ENCODE data around the gene ENKUR.

The ENKUR gene

DNA sequence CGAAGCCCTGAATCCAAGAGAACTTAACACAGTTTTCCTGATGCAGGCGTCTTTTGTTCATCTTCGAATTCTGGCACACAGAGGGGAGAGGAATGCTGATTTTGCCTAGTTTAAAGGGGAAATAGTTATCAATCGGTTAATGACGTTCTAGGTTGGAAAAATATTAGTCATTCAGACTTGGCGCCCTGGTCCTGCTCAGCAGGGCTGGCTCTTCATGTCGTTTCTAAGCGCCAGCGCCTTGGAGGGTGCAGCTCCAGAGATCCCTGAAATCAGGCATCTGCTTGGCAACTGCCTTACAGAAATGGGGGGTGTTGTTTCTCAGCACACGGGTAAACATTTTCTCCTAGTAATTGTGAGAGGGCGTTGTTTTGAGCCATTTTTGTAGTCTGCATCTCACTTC, 62.3 kb downstream of the ENKUR start:
- TF ChIP-seq, protein P1, sequence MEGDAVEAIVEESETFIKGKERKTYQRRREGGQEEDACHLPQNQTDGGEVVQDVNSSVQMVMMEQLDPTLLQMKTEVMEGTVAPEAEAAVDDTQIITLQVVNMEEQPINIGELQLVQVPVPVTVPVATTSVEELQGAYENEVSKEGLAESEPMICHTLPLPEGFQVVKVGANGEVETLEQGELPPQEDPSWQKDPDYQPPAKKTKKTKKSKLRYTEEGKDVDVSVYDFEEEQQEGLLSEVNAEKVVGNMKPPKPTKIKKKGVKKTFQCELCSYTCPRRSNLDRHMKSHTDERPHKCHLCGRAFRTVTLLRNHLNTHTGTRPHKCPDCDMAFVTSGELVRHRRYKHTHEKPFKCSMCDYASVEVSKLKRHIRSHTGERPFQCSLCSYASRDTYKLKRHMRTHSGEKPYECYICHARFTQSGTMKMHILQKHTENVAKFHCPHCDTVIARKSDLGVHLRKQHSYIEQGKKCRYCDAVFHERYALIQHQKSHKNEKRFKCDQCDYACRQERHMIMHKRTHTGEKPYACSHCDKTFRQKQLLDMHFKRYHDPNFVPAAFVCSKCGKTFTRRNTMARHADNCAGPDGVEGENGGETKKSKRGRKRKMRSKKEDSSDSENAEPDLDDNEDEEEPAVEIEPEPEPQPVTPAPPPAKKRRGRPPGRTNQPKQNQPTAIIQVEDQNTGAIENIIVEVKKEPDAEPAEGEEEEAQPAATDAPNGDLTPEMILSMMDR (conservative IDR thresholded peaks at IDR 0.05; ENCODE audit: low read depth): no peak
- POLR2A ChIA-PET (ENCODE audit: low non-redundant PET): no interaction called here
- DNase-seq (ENCODE audit: low spot score): no peak
- CTCF ChIA-PET: no interaction called here
- H3K27ac ChIP-seq: peak overlapping the region; percentile 72

DNA sequence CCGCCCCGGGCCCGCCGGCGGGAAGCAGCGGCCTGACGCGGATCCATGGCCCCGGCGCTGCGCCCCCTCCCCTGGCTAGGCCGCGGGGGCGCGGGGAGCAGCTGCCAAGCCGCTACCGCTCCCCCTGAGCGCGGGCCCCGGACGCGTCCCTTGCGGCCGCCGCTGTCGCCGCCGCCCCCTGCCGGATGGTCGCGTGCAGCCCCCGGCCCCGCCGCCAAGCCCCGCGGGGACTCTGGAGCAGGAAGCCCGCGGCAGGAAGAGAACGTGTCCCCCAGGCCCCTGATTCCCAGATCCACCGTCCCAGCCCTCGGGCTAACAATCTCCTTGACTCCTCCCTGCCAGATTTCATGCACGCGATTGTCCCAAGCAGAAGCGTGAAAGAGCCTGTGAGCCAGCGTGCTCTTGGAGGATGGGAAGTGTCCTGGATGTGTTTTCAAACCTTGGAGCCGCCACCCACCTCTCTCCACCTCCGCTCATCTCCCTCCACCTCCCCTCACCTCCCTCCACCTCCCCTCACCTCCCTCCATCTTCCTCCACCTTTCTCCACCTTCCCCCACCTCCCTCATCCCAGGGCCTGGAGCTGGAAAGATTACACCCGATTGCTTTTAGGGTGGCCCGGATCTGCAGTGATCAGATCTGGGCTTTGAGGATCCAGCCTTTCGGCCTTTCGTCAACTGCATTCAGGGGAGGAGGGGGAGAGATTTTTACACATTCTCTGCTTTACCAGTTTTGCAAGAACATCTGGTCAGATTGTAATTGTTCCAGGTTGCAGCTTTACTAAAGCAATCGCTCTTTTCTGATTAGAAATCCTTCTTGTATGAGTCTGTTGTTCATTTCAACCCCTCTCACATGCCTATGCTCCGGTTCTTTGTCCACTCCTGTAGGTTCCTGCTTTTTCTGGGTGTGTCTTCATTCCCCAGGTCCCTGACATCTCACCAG, 63.0 kb downstream of the ENKUR start:
- H3K27ac ChIP-seq: peak overlapping the region; percentile 72
- DNase-seq (ENCODE audit: low spot score): peak; percentile 24
- CTCF ChIA-PET: interaction anchor here (0.6 kb wide), 1 partner anchor 559 kb away, joined by 3 read pairs; no protein-coding TSS in a partner anchor

DNA sequence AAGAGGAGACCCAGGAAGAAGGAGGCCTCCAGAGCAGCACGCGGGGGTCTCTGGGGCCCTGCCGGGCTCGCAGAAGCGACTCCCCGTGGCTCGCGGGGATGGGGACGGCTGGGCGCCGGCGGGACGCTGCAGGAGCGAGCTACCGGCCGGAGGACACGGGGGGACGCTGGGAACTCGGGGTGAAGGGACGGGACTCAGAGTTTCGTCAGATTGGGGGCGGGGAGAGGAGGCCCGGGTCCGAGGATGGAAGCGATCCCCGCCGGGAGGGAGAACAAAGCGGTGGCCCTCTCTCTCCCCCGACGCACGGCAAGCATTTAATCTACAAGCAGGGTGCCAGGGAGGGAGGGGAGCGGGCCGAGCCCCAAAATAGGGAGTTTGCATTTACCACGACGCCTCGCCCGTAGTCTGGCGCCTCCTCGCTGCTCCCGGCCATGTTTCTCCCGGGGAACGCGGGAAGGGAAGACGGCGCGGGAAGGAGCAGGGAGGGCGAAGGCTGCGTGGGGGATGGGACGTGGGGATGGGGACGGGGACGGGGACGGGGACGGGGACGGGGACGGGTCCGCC, 63.7 kb downstream of the ENKUR start, which contains the start of gene PRTFDC1:
Gene PRTFDC1, minus strand, starts transcription at position 464 of the 564 bp plus-strand sequence. Its CDS starts 31 bp downstream, at position 433.
- POLR2A ChIA-PET (ENCODE audit: low non-redundant PET): no interaction called here
- peak within 1 kb of the TSS; percentile 72 for H3K27ac ChIP-seq
- TF ChIP-seq, protein P1 (conservative IDR thresholded peaks at IDR 0.05; ENCODE audit: low read depth): no peak
- peak; percentile 27 for DNase-seq (ENCODE audit: low spot score)
- CTCF ChIA-PET: interaction anchor here (0.6 kb wide), 1 partner anchor 1598 kb away, joined by 4 read pairs; no protein-coding TSS in a partner anchor

More for the DNA sequence above, 63.0 kb downstream of the ENKUR start:
- TF ChIP-seq, protein P1 (conservative IDR thresholded peaks at IDR 0.05; ENCODE audit: low read depth): peak; percentile 30
- POLR2A ChIA-PET (ENCODE audit: low non-redundant PET): no interaction called here

DNA sequence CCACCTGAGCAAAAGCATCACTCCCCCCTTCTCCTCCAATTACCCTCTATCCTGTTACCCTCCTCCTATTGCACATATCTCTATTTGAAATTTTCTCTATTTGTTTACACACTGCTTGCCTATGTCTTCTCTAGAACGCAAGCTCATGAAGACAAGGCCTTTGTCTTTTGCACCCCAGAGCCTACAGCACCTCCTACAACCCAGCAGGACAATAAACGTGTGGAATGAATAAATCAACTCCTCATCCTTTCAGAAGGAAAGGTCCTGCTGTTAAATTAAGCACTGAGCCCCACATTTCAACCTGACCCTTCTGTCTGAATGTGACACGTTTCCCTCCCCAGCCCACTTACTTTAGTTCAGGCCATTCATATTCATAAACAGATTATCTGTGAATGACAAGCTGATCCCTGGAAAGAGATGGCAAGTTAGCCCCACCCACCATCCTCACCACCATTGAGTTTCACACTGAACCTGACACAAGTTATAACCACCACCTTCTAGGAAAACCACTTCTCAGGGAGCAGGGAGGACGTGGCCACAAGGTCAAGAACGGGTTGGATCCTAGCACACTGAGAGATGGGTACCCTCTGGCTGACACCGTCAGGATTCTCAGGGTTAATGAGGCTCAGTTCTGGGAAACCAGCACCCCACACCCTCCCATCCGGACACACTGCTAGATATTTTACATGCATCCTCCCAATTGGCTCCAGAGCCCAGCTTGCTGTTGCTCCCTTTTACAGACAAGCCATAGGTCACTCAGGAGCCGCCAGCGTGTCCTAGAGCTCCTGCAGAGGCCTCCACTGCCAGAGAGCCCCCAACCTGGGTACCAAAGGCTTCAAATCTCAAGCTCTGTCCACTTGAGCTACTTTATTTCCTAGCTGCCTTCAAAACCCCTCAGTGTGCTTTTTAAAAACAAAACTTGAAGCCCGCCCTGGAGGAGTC, 64.5 kb downstream of the ENKUR start:
- DNase-seq (ENCODE audit: low spot score): no peak
- TF ChIP-seq, protein P1 (conservative IDR thresholded peaks at IDR 0.05; ENCODE audit: low read depth): no peak
- ChIA-PET POLR2A (ENCODE audit: low non-redundant PET) (no interaction called here), CTCF (interaction anchor here (0.6 kb wide), 1 partner anchor 1598 kb away, joined by 4 read pairs; no protein-coding TSS in a partner anchor)
- peak overlapping the region; percentile 72 for H3K27ac ChIP-seq

DNA sequence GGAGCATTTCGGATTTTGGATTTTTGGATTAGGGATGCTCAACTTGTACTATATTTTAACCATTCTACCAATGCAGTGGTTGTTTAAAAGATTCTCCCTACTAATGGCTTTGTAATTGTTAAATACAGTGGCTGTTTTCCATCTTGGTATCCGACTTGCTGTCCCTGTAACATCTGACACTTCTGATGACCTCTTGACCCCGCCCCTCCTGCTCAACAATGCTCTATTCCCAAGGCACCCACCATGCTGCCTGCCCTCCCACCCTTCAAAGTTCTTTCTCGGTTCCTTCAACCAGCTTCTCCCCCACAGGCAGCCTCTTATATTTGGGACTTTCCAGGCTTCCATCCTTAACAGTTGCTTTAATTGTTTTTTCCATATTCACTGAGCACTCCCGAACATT, 65.5 kb downstream of the ENKUR start:
- TF ChIP-seq, protein P1 (conservative IDR thresholded peaks at IDR 0.05; ENCODE audit: low read depth): no peak
- CTCF ChIA-PET: no interaction called here
- H3K27ac ChIP-seq: no peak overlapping the region
- POLR2A ChIA-PET (ENCODE audit: low non-redundant PET): no interaction called here
- no peak for DNase-seq (ENCODE audit: low spot score)

DNA sequence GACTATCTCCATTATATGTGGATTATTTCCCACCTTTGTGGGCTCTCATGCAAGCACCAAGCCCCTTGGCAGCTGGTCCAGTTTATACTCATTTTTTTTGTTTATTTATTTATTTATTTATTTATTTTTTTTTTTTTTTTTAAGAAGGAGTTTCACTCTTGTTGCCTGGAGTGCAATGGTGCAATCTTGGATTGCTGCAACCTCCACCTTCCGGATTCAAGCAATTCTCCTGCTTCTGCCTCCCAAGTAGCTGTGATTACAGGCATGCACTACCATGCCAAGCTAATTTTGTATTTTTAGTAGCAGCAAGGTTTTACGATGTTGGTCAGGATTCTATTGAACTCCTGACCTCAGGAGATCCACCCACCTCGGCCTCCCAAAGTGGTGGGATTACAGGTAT, 66.3 kb downstream of the ENKUR start:
- H3K27ac ChIP-seq: no peak overlapping the region
- TF ChIP-seq, protein P1 (conservative IDR thresholded peaks at IDR 0.05; ENCODE audit: low read depth): no peak
- ChIA-PET POLR2A (ENCODE audit: low non-redundant PET) (no interaction called here), CTCF (no interaction called here)
- no peak for DNase-seq (ENCODE audit: low spot score)

All from RWPE1 (cell line).